ENCODE measurements around the gene CIRBP.

GRCh38 chr19:1221904-1222255, 47.3 kb upstream of the CIRBP start:
- TF ChIP-seq TARDBP (IDR thresholded peaks at IDR 0.05) (no peak), SP1 (IDR thresholded peaks at IDR 0.05) (no peak), ELF4 (IDR thresholded peaks at IDR 0.05) (no peak), NFRKB (IDR thresholded peaks at IDR 0.05) (no peak), ZNF384 (IDR thresholded peaks at IDR 0.05) (no peak), ARNT (IDR thresholded peaks at IDR 0.05) (no peak)

Measured in HEK293T (cell line).